Heart right ventricle (tissue), 16 donors: ENCODE results near the gene ZBTB7C. TPM values are rescaled to one million over a fixed set of nuclear protein-coding genes. Genes with fewer than 3 reads are reported as not detected.

Experiments
- ATAC-seq, 8 donors: fragments of 200-7000 bp; cut with Tn5 transposase; one replicate each; pipeline ENCODE4 v1.9.1; 2020; ENCODE audit warnings: mild to moderate bottlenecking in 8 of 8, moderate library complexity in 8 of 8, moderate number of reproducible peaks in 1 of 8
- DNase-seq, 2 donors: peaks; one replicate each; pipeline ENCODE4 v3.0.0-alpha.2; 2020
- H3K27ac ChIP-seq, 10 donors: fragments of 200-600 bp; sonication (generic) in 2 of 10; one replicate each; pipeline versions ENCODE4 v1.5.0 to v1.8.0; 2020 to 2022; ENCODE audit warnings: mild to moderate bottlenecking in 3 of 10
- H3K27me3 ChIP-seq, 7 donors: fragments of 200-600 bp; one replicate each; pipeline ENCODE4 v1.8.0; 2021 to 2022; ENCODE audit warnings: mild to moderate bottlenecking in 2 of 7
- H3K36me3 ChIP-seq, 9 donors: fragments of 200-600 bp; sonication (generic) in 1 of 9; one replicate each; pipeline versions ENCODE4 v1.5.0 to v1.8.0; 2020 to 2022; ENCODE audit warnings: mild to moderate bottlenecking in 2 of 9
- H3K4me1 ChIP-seq, 9 donors: fragments of 200-600 bp; sonication (generic) in 1 of 9; one replicate each; pipeline versions ENCODE4 v1.5.0 to v1.8.0; 2020 to 2022; ENCODE audit warnings: mild to moderate bottlenecking in 4 of 9
- H3K4me3 ChIP-seq, 10 donors: fragments of 200-600 bp; sonication (generic) in 2 of 10; one replicate each; pipeline versions ENCODE4 v1.5.0 to v1.8.0; 2020 to 2022; ENCODE audit warnings: mild to moderate bottlenecking in 7 of 10, moderate library complexity in 2 of 10
- H3K9me3 ChIP-seq, 11 donors: fragments of 200-600 bp in 10 of 11; sonication (generic) in 2 of 11; one replicate each; pipeline versions ENCODE4 v1.5.0 to v1.8.0; 2013 to 2022; ENCODE audit warnings: mild to moderate bottlenecking in 2 of 11, control low read depth in 1 of 11, moderate library complexity in 1 of 11
- WGBS, 2 donors: extraction: QIAGEN DNeasy Blood & Tissue Kit; methylation state at CpG; one replicate each; pipeline ENCODE4 v1.1.7; 2013; ENCODE audit warnings: inconsistent platforms in 1 of 2; 5-methylcytosine and 5-hydroxymethylcytosine counted together
- intact Hi-C, 10 donors: fragments of 100-400 bp; cut with DNase I; formaldehyde crosslinking; loops; one replicate each; pipeline versions ENCODE4 v1.11.1 to v1.14.2; 2022
- polyA plus RNA-seq, 2 donors: library from polyadenylated mRNA; stranded (reverse); fragments of 200-250 nt; gene quantifications; one replicate each; pipeline ENCODE4 v1.2.3, GENCODE V29; 2013
- total RNA-seq, 10 donors: library from RNA; stranded (reverse); fragmentation: NEBNext Ultra II Directional in 3 of 10; extraction: Animal tissue kit (Norgen Biotek cat#: 25700) in 3 of 10; gene quantifications; one replicate each; pipeline versions ENCODE4 v1.2.1 to v1.2.4, GENCODE V29; 2021 to 2023
- TF ChIP-seq, protein P1 (sequence below), 9 donors: fragments of 200-600 bp; sonication (generic) in 2 of 9; IDR thresholded peaks; one replicate each; pipeline versions ENCODE4 v1.5.0 to v1.8.0; 2021 to 2022; ENCODE audit warnings: antibody characterized with exemption in 9 of 9, mild to moderate bottlenecking in 5 of 9, moderate library complexity in 1 of 9
- donor health status: Arrhythmogenic right ventricular cardiomyopathy.
- donor health status: ischemic (EF 13 %, LVEDD 7.1; RV severe dilation, severe dysfunction).
- donor health status: healthy with polysubstance abuse.
- donor health status: DM: no; HTN: yes; CAD: no.
- donor health status: DM: no; HTN: no; CAD: no.
- donor health status: ischemic (EF 25% LVEDD 6.9; RV normal size, moderate dysfunction).
- donor health status: ischemic (EF 25% LVEDD 5.7; RV mildly dilated, moderate dysfunction).
- donor health status: healthy.
- donor health status: DM: yes; HTN: yes; CAD: no.
- donor health status: Ischemic cardiomyopathy.
- donor health status: ischemic (EF 35%, LVEDD 5.7; RV mildly dilated, moderate dysfunction).
- donor health status: nonischemic (EF 11% LVEDD 7.7; RV severe dilation, severe dysfunction).
- donor health status: DM: yes; HTN: yes; CAD: no.
- donor health status: PGD.
- donor health status: ischemic (EF 29% LVEDD 5.4; RV normal size, mild dysfunction).
- donor health status: nonischemic (EF 23%, LVEDD 6.1; RV moderate dilation, normal function).

Gene ZBTB7C
- total and polyA plus RNA-seq, 12 donors = 0.49 to 6.3 (median 1.5) TPM

DNA sequence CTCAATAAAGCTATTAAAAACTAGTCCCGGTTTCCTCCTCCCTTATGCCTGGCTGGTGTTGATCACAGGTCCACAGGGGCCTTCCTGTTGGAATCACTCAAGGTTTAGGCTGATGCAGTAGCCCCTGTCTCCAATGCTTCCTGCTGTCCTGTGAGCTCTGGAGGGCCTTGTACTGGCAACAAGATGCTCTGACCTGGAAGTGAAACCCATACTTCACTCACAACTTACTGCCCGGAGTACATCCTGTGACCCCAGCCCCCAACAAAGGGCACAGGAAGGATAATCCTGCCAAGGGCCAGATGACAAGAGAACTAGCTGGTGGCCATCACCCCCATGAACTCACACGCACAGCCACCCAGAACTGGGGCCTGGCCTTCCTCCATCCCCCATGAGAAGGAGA, 50.3 kb downstream of the ZBTB7C start:
- Histone ChIP-seq H3K27me3 (no peaks in the 10 kb centered on the region), H3K9me3 (peaks cover 0 to 4% (median 0%) of the 10 kb centered on the region in 11 donors), H3K27ac (no peak overlapping the region), H3K4me1 (peaks cover 0 to 19% (median 0%) of the 10 kb centered on the region in 9 donors), H3K4me3 (no peak overlapping the region), H3K36me3 (no peaks in the 10 kb centered on the region)
- ATAC-seq (no peak), DNase-seq (no peak)
- TF ChIP-seq, protein P1, sequence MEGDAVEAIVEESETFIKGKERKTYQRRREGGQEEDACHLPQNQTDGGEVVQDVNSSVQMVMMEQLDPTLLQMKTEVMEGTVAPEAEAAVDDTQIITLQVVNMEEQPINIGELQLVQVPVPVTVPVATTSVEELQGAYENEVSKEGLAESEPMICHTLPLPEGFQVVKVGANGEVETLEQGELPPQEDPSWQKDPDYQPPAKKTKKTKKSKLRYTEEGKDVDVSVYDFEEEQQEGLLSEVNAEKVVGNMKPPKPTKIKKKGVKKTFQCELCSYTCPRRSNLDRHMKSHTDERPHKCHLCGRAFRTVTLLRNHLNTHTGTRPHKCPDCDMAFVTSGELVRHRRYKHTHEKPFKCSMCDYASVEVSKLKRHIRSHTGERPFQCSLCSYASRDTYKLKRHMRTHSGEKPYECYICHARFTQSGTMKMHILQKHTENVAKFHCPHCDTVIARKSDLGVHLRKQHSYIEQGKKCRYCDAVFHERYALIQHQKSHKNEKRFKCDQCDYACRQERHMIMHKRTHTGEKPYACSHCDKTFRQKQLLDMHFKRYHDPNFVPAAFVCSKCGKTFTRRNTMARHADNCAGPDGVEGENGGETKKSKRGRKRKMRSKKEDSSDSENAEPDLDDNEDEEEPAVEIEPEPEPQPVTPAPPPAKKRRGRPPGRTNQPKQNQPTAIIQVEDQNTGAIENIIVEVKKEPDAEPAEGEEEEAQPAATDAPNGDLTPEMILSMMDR (IDR thresholded peaks at IDR 0.05) = no peak
- 68 to 87% methylated on average over 3 of the region's 3 CpGs for WGBS, 2 donors
- intact Hi-C loops = no loop called here

DNA sequence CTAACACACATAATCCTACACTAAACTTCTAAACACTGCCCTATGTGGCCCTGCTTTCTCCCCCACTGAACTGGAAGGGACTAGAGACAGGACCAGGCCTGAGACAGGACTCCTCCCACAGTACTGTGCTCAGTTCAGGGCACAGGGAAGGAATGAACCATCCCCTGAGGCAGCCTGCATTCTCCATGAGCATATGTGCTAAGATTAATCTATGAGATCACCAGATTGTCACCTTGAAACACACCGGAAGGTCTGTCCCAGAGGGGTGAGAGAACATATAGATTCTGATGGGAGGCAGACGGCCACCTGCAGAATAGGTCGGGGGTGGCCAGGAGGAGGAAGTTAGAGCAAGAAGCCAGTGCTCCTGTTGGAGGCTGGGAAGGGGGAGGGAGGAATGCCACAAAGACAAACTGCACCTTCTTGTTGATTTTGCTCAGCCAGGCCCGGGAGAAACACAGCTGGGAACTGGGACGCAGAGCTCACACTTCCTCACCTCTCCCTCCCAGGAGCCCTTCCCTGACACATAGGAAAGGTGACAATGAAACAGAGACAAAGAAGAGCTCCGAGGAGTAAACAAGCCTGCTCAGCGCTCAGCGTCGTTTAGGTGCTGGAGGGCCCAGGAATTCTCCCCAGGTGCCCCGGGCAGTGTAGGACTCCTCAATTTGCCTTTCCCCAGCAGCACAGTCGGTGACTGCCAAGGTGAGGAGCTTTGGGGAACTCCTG, 52.1 kb downstream of the ZBTB7C start:
- H3K9me3 ChIP-seq = peaks cover 0 to 4% (median 0%) of the 10 kb centered on the region in 11 donors
- ATAC-seq = peak in 1 of 8 donors; percentile 48
- H3K36me3 ChIP-seq = no peaks in the 10 kb centered on the region
- no peak for DNase-seq
- peaks cover 0 to 19% (median 0%) of the 10 kb centered on the region in 9 donors for H3K4me1 ChIP-seq
- intact Hi-C loops = no loop called here
- no peak overlapping the region for H3K4me3 ChIP-seq
- WGBS, 2 donors = 70 to 73% methylated on average over 11 of the region's 11 CpGs
- TF ChIP-seq, protein P1 (IDR thresholded peaks at IDR 0.05) = no peak
- no peaks in the 10 kb centered on the region for H3K27me3 ChIP-seq
- no peak overlapping the region for H3K27ac ChIP-seq

DNA sequence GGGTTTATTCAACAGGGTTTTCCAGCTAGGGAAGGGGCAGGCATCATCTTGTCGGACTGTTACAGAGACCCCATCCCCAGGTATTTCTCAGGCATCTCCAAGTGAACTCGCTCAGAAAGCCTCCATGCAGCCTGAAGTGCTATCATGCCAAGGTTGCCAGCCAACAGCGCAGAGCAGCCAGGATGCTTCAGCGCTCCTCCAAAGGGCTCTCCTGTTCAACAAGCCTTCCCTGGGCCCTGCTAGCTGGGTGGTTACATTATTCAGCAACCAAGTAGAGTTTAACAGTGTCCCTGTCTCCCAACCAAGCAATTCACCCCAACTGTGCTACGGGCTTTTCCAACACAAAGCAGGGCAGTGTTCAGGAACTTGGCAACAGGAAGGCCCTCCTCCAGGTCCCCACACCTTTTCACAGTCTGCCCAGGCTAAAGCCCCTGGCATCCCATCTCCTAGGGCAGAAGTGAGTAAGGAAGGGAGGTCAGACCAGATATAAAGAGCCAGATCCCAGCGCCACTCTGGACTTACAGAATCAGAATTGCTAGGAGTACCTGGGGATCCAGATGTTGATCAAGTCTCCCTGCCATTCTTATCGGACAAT, 52.9 kb downstream of the ZBTB7C start:
- intact Hi-C loops = no loop called here
- Histone ChIP-seq H3K27ac (no peak overlapping the region), H3K27me3 (no peaks in the 10 kb centered on the region), H3K4me3 (no peak overlapping the region), H3K4me1 (peaks cover 0 to 19% (median 0%) of the 10 kb centered on the region in 9 donors), H3K36me3 (no peaks in the 10 kb centered on the region), H3K9me3 (peaks cover 0 to 4% (median 0%) of the 10 kb centered on the region in 11 donors)
- DNase-seq (no peak), ATAC-seq (no peak)
- WGBS, 2 donors = 89 to 97% methylated on average over 7 of the region's 7 CpGs
- TF ChIP-seq, protein P1 (IDR thresholded peaks at IDR 0.05) = no peak

DNA sequence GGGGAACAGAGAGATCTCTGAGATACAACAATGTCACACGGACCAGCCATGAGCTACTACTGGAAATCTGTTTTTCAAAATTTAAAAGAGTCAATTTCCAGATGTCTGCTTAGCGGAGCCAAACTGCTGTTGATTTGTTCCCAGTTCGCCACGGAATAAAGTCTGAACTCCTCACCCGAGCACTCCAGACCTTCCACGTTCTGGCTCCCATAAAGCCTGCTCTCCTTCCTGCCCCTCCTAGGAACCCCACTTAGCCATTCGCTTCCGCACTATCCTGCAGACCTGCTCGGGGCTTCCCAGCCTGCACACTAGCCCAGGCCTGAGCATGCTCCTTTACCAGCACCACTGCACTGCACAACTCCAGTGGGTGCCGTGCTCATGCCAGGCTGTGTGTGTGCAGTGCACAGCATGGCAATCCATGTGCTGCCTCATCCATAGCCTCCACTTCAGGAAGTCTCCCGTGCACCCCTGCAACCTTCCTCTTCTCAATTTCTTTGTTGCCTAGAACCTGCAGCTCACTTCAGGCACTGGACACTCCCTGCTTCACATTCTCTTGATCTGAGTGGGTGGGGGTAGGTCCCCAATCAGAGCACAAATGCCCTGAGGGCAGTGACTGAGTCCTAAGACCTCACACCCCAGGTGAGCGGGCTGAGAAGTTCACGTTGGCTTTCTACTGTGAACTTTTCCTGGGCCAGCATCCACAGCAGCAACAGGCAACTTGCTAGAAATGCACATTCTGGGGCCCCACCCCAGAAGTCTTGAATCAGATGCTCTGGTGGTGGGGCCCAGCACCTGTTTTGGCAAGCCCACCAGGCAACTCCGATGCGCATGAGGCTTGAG, 53.7 kb downstream of the ZBTB7C start:
- H3K27ac ChIP-seq = no peak overlapping the region
- ATAC-seq = peak in 3 of 8 donors; percentile 21 to 27 (median 25)
- peaks cover 0 to 19% (median 0%) of the 10 kb centered on the region in 9 donors for H3K4me1 ChIP-seq
- no peak for DNase-seq
- no peaks in the 10 kb centered on the region for H3K27me3 ChIP-seq
- TF ChIP-seq, protein P1 (IDR thresholded peaks at IDR 0.05) = no peak
- intact Hi-C loops = no loop called here
- peaks cover 0 to 4% (median 0%) of the 10 kb centered on the region in 11 donors for H3K9me3 ChIP-seq
- no peaks in the 10 kb centered on the region for H3K36me3 ChIP-seq
- H3K4me3 ChIP-seq = no peak overlapping the region
- 70 to 80% methylated on average over 15 of the region's 15 CpGs for WGBS, 2 donors
